Effector memory CD8-positive, alpha-beta T cell (primary cell): Measurements from ENCODE around the gene GPX2.

Experiments used
- ATAC-seq: fragments of 150-1000 bp; cut with Tn5 transposase; replicated peaks from 2 replicates; pipeline ENCODE4 v1.10.0; 2021; ENCODE audit warnings: mild to moderate bottlenecking, moderate library complexity
- DNase-seq, 3 experiments: peaks; one replicate each; pipeline ENCODE4 v3.0.0; 2021
- H3K27ac Mint-ChIP-seq, 2 donors: one replicate each; pipeline ENCODE4 v1.8.0; 2022; ENCODE audit warnings: mild to moderate bottlenecking in 2 of 2, mixed read lengths in 2 of 2, moderate library complexity in 2 of 2
- H3K27me3 Mint-ChIP-seq, 2 donors: one replicate each; pipeline ENCODE4 v1.8.0; 2022; ENCODE audit warnings: mixed read lengths in 2 of 2
- H3K36me3 Mint-ChIP-seq: one replicate; pipeline ENCODE4 v1.8.0; 2022; ENCODE audit warnings: mild to moderate bottlenecking, moderate library complexity, mixed read lengths; ENCODE audit not compliant: insufficient read depth
- H3K4me1 Mint-ChIP-seq, 2 donors: one replicate each; pipeline ENCODE4 v1.8.0; 2022; ENCODE audit warnings: low read depth in 2 of 2, mixed read lengths in 2 of 2
- H3K4me3 Mint-ChIP-seq, 2 donors: one replicate each; pipeline ENCODE4 v1.8.0; 2022; ENCODE audit warnings: mild to moderate bottlenecking in 2 of 2, mixed read lengths in 2 of 2, moderate library complexity in 2 of 2
- H3K9me3 Mint-ChIP-seq, 2 donors: one replicate each; pipeline ENCODE4 v1.8.0; 2022; ENCODE audit warnings: mixed read lengths in 2 of 2

The GPX2 gene

DNA sequence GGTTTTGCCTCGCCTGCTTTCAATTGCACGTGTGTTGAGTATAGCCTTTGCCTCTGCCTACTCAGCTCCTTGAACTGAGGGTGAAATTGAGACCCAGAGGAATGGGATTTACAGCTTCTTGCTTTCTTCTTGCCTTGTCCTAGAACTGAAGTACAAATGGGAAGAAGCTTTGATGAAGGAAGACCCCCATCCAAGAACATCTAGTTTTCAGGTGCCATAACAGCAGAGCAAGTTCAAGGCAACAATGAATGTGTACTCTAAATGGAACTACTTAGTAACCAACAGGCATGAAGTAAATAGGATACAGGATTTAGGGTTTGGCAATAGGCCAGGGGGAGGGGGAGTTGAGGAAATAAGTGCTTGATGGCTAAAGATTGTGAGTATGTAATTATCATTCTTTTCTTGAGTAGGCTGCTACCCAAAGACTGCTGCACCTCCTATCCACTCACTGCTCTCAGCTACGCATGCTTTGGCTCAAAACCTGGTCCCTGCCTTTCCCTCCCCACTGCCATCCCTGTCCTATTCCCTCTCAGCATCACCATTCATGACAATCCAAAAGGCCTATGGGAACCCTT, 2.1 kb downstream of the GPX2 start:
- H3K4me3 Mint-ChIP-seq, result no peak overlapping the region
- H3K27ac Mint-ChIP-seq, result peak overlapping the region; percentile 83 to 89

GRCh38 chr14:64939817-64940190, 2.7 kb downstream of the GPX2 start:
- no peak for DNase-seq
- H3K27me3 Mint-ChIP-seq, result no peaks in the 10 kb centered on the region
- H3K27ac Mint-ChIP-seq, result peak overlapping the region; percentile 83 to 89
- H3K9me3 Mint-ChIP-seq, result no peaks in the 10 kb centered on the region
- no peak for ATAC-seq
- H3K4me1 Mint-ChIP-seq, result peaks cover 14 to 39% of the 10 kb centered on the region in 2 donors
- no peak overlapping the region for H3K4me3 Mint-ChIP-seq
- peaks cover 26% of the 10 kb centered on the region for H3K36me3 Mint-ChIP-seq

More for the DNA sequence above, 2.1 kb downstream of the GPX2 start:
- ATAC-seq (no peak), DNase-seq (no peak)
- no peaks in the 10 kb centered on the region for H3K9me3 Mint-ChIP-seq
- peaks cover 22% of the 10 kb centered on the region for H3K36me3 Mint-ChIP-seq
- peaks cover 15 to 35% of the 10 kb centered on the region in 2 donors for H3K4me1 Mint-ChIP-seq
- no peaks in the 10 kb centered on the region for H3K27me3 Mint-ChIP-seq

DNA sequence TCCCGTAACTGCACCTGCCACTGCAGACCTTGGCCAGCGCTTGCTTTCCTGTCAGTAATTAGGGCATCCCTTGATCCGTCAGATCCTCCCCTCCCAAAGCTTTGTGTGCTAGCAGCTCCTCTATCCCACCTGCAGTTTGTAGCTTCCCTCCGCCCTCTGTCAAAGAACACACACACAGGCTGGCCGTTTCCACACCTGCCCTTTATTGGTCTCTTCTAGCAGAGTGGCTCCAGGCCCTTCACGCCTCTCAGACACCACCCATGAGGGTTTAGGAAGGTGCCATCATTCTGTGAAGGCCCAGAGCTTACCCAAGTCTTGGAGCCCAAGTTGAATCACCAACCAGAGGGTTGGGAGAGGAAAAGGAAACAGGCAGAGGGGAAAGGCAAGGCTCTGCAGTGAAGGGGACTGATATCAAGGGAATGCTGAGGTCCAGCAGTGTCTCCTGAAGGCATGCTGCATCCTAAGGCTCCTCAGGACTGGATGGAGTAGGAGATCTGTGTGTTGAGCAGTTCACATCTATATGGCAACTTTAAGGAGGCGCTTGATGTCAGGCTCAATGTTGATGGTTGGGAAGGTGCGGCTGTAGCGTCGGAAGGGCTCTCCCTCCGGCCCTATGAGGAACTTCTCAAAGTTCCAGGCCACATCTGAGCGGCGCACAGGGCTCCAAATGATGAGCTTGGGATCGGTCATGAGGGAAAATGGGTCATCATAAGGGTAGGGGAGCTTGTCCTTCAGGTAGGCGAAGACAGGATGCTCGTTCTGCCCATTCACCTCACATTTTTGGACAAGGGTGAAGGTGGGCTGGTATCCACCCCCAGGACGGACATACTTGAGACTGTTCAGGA, 3.4 kb downstream of the GPX2 start:
- Mint-ChIP-seq H3K4me3 (no peak overlapping the region), H3K36me3 (peaks cover 33% of the 10 kb centered on the region), H3K27me3 (no peaks in the 10 kb centered on the region), H3K9me3 (no peaks in the 10 kb centered on the region), H3K27ac (peak overlapping the region; percentile 25 to 83), H3K4me1 (peaks cover 16 to 44% of the 10 kb centered on the region in 2 donors)
- DNase-seq, result no peak
- ATAC-seq, result no peak

- ATAC-seq, result no peak
- peaks cover 15 to 45% of the 10 kb centered on the region in 2 donors for H3K4me1 Mint-ChIP-seq
- H3K36me3 Mint-ChIP-seq, result peaks cover 39% of the 10 kb centered on the region
- no peaks in the 10 kb centered on the region for H3K9me3 Mint-ChIP-seq
- peak overlapping the region; percentile 25 to 82 for H3K27ac Mint-ChIP-seq
- no peaks in the 10 kb centered on the region for H3K27me3 Mint-ChIP-seq
- H3K4me3 Mint-ChIP-seq, result no peak overlapping the region
- no peak for DNase-seq
Measured at GRCh38 chr14:64937821-64938193, 4.7 kb downstream of the GPX2 start.

DNA sequence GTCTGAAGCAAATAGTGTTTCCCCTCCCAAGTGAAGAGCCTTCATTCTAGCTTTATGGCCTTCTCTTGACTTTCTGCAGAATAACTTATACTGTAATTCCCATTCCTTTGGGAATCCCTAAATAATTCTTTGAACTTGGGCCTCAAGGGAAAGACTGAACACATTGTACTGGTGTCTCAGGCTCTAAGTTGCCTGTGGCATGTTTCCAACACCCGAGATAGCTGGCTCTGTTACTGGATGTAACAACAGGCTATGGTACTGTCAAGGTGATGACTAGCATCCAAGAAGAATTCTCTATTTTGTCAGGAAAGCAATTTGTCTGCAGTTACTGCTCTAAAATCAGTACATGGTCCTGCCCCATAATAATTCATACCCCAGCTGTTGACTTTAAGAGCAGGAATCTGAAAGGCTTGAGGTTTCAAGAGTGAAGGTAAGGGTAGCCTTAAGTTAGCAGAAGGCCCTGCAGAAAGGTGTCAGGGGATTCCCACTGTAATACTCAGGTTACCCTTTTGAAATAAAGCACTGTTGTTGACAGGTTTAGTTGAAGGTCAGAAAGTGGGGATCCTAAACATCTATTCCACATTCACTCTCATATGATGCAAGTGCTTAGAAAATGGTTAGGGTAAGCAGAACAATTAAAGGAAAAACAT, 5.2 kb downstream of the GPX2 start:
- H3K27me3 Mint-ChIP-seq, result no peaks in the 10 kb centered on the region
- no peak for ATAC-seq
- H3K4me1 Mint-ChIP-seq, result peaks cover 15 to 45% of the 10 kb centered on the region in 2 donors
- H3K4me3 Mint-ChIP-seq, result no peak overlapping the region
- DNase-seq, result no peak
- H3K36me3 Mint-ChIP-seq, result peaks cover 42% of the 10 kb centered on the region
- H3K27ac Mint-ChIP-seq, result peak overlapping the region; percentile 25 to 82
- no peaks in the 10 kb centered on the region for H3K9me3 Mint-ChIP-seq

- ATAC-seq, result peak; percentile 40
- Mint-ChIP-seq H3K4me1 (peaks cover 15 to 42% of the 10 kb centered on the region in 2 donors), H3K27ac (peak overlapping the region; percentile 82 to 89), H3K9me3 (no peaks in the 10 kb centered on the region), H3K4me3 (peak overlapping the region; percentile 68 to 69), H3K27me3 (no peaks in the 10 kb centered on the region), H3K36me3 (peaks cover 53% of the 10 kb centered on the region)
- no peak for DNase-seq
Measured at GRCh38 chr14:64935508-64935907, 7.0 kb downstream of the GPX2 start.

GRCh38 chr14:64934338-64934929, 8.1 kb downstream of the GPX2 start:
- H3K9me3 Mint-ChIP-seq, result no peaks in the 10 kb centered on the region
- DNase-seq (no peak), ATAC-seq (no peak)
- peaks cover 57% of the 10 kb centered on the region for H3K36me3 Mint-ChIP-seq
- peaks cover 17 to 44% of the 10 kb centered on the region in 2 donors for H3K4me1 Mint-ChIP-seq
- H3K27ac Mint-ChIP-seq, result peak overlapping the region; percentile 49 to 89
- no peaks in the 10 kb centered on the region for H3K27me3 Mint-ChIP-seq
- peak overlapping the region in 1 of 2 donors; percentile 18 for H3K4me3 Mint-ChIP-seq

- no peak overlapping the region for H3K27ac Mint-ChIP-seq
- no peak for ATAC-seq
- no peak overlapping the region for H3K4me3 Mint-ChIP-seq
- no peaks in the 10 kb centered on the region for H3K27me3 Mint-ChIP-seq
- DNase-seq, result no peak
- H3K36me3 Mint-ChIP-seq, result peaks cover 52% of the 10 kb centered on the region
- H3K9me3 Mint-ChIP-seq, result no peaks in the 10 kb centered on the region
- peaks cover 13 to 34% of the 10 kb centered on the region in 2 donors for H3K4me1 Mint-ChIP-seq
Measured at GRCh38 chr14:64932231-64932630, 10.3 kb downstream of the GPX2 start.

DNA sequence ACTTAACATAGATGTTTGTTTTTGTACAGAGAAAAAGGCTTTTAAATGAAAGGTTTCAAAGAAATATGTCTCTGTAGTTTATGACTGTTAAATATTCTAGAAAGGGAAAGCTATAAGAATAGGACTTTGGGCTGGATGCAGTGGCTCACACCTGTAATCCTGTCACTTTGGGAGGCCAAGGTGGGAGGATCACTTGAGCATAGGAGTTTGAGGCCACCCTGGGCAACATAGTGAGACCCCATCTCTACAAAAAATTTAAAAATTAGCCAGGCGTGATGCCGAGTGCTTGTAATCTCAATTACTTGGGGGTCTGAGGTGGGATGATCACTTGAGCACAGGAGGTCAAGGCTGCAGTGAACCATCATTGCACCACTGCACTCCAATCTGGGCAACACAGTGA, 11.4 kb downstream of the GPX2 start:
- ATAC-seq (no peak), DNase-seq (no peak)
- H3K27me3 Mint-ChIP-seq, result no peaks in the 10 kb centered on the region
- no peak overlapping the region for H3K4me3 Mint-ChIP-seq
- no peaks in the 10 kb centered on the region for H3K9me3 Mint-ChIP-seq
- peaks cover 53% of the 10 kb centered on the region for H3K36me3 Mint-ChIP-seq
- H3K4me1 Mint-ChIP-seq, result peaks cover 16 to 29% of the 10 kb centered on the region in 2 donors
- H3K27ac Mint-ChIP-seq, result no peak overlapping the region

DNA sequence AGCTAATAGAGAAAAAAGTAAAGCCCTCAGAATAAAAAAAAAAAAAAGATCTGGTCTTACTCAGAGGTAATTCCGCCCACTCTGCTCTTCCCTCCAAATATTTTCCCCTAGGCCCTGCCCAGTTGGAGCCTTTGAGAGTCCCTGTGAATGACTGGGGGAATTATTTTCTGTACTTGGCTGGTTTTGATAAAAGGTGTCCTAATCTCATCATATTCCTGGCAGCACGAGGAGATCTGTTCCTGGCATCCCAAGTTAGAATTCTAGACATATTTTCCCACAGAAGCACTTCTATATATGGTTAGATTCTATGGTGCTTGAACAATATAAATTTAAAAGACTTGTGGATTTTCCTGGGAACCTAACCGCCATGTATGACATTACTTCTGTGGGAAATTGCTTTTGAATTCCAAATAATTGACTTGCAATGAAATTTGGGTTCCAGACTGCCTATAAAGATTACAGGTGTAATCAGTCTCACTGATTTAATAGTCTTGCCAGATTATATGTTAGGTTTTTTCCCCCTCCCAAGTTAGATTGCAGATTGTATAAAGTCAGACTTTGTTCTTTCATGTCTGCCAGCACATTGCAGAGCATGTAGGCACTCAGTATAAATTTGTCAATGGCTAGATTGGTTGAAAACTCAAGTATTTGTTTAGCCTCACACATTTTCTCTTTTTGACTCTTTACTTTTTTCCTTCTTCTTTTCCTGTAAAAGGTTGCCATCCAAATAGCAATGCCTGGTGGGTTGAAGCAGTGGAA, 12.3 kb downstream of the GPX2 start:
- no peak overlapping the region for H3K27ac Mint-ChIP-seq
- H3K27me3 Mint-ChIP-seq, result no peaks in the 10 kb centered on the region
- H3K9me3 Mint-ChIP-seq, result no peaks in the 10 kb centered on the region
- no peak for ATAC-seq
- H3K4me3 Mint-ChIP-seq, result peak overlapping the region in 1 of 2 donors; percentile 9
- H3K4me1 Mint-ChIP-seq, result peaks cover 13 to 24% of the 10 kb centered on the region in 2 donors
- no peak for DNase-seq
- peaks cover 59% of the 10 kb centered on the region for H3K36me3 Mint-ChIP-seq

- DNase-seq (no peak), ATAC-seq (peak; percentile 43)
- Mint-ChIP-seq H3K4me1 (peaks cover 12 to 20% of the 10 kb centered on the region in 2 donors), H3K27ac (no peak overlapping the region), H3K4me3 (no peak overlapping the region), H3K36me3 (peaks cover 59% of the 10 kb centered on the region), H3K27me3 (no peaks in the 10 kb centered on the region), H3K9me3 (no peaks in the 10 kb centered on the region)
Measured at GRCh38 chr14:64929014-64929359, 13.6 kb downstream of the GPX2 start.

- DNase-seq (no peak), ATAC-seq (peak; percentile 89)
- Mint-ChIP-seq H3K4me1 (peaks cover 12 to 24% of the 10 kb centered on the region in 2 donors), H3K36me3 (peaks cover 59% of the 10 kb centered on the region), H3K27ac (no peak overlapping the region), H3K27me3 (no peaks in the 10 kb centered on the region), H3K4me3 (no peak overlapping the region), H3K9me3 (no peaks in the 10 kb centered on the region)
Measured at GRCh38 chr14:64928239-64929013, 14.1 kb downstream of the GPX2 start.
